Kidney epithelial cell (primary cell): ENCODE measurements around the gene LRRC4. TPM values are rescaled to one million over a fixed set of nuclear protein-coding genes. Genes with fewer than 3 reads are reported as not detected.

Experiments
- DNase-seq: peaks from one replicate; pipeline ENCODE4 v3.0.0-alpha.2; 2010; ENCODE audit warnings: low read depth
- H3K27me3 ChIP-seq: 2 replicates; pipeline ENCODE4 v1.6.0; 2011; ENCODE audit warnings: low read length; ENCODE audit not compliant: control insufficient read depth, insufficient read depth
- H3K36me3 ChIP-seq: 2 replicates; pipeline ENCODE4 v1.5.1; 2011; ENCODE audit warnings: low read length; ENCODE audit not compliant: control insufficient read depth, insufficient read depth
- H3K4me3 ChIP-seq: 2 replicates; pipeline ENCODE4 v1.5.1; 2011; ENCODE audit warnings: low read depth, mild to moderate bottlenecking, control low read depth, low read length
- CTCF ChIP-seq: IDR thresholded peaks from 2 replicates; pipeline ENCODE4 v1.5.1; 2011; ENCODE audit warnings: mild to moderate bottlenecking, moderate library complexity, low read length, control low read depth, inconsistent platforms; ENCODE audit not compliant: insufficient read depth, poor library complexity, severe bottlenecking
- total RNA-seq: library from RNA; depleted of rRNA; stranded (reverse); fragments of >200 nt; gene quantifications from 2 replicates; pipeline ENCODE4 v1.2.3, GENCODE V29; 2015

The LRRC4 gene
- total RNA-seq, 1 donor from 2014 or later = 0.46 TPM

GRCh38 chr7:128026551-128026950 is 4.7 kb downstream of the LRRC4 start:
- no peak for DNase-seq
- no peak overlapping the region for H3K4me3 ChIP-seq
- H3K36me3 ChIP-seq = no peaks in the 10 kb centered on the region
- no peak for TF ChIP-seq CTCF
- peaks cover 6% of the 10 kb centered on the region for H3K27me3 ChIP-seq

GRCh38 chr7:128025819-128026218 is 5.4 kb downstream of the LRRC4 start:
- Histone ChIP-seq H3K4me3 (no peak overlapping the region), H3K36me3 (no peaks in the 10 kb centered on the region), H3K27me3 (peaks cover 6% of the 10 kb centered on the region)
- no peak for TF ChIP-seq CTCF
- DNase-seq = no peak

- no peak for DNase-seq
- H3K4me3 ChIP-seq = no peak overlapping the region
- no peaks in the 10 kb centered on the region for H3K36me3 ChIP-seq
- TF ChIP-seq CTCF = no peak
- peaks cover 3% of the 10 kb centered on the region for H3K27me3 ChIP-seq
Measured at GRCh38 chr7:128025380-128025779, 5.9 kb downstream of the LRRC4 start.

GRCh38 chr7:128024151-128024550 is 7.1 kb downstream of the LRRC4 start:
- H3K36me3 ChIP-seq = no peaks in the 10 kb centered on the region
- no peaks in the 10 kb centered on the region for H3K27me3 ChIP-seq
- DNase-seq = no peak
- no peak overlapping the region for H3K4me3 ChIP-seq
- no peak for TF ChIP-seq CTCF

- no peaks in the 10 kb centered on the region for H3K36me3 ChIP-seq
- no peak overlapping the region for H3K4me3 ChIP-seq
- H3K27me3 ChIP-seq = no peaks in the 10 kb centered on the region
- no peak for DNase-seq
- TF ChIP-seq CTCF = no peak
Measured at GRCh38 chr7:128022631-128023532, 8.4 kb downstream of the LRRC4 start.

GRCh38 chr7:128021366-128021765 is 9.9 kb downstream of the LRRC4 start:
- no peak for TF ChIP-seq CTCF
- peak; percentile 72 for DNase-seq

More at GRCh38 chr7:128021366-128021765, 9.9 kb downstream of the LRRC4 start:
- Histone ChIP-seq H3K27me3 (no peaks in the 10 kb centered on the region), H3K36me3 (no peaks in the 10 kb centered on the region), H3K4me3 (no peak overlapping the region)
